HCT116 (cell line): ENCODE results near the gene SULT1C4. TPM values are rescaled to one million over a fixed set of nuclear protein-coding genes. Genes with fewer than 3 reads are reported as not detected.

Experiments
- ATAC-seq: fragments of 200-7000 bp; cut with Tn5 transposase; 2 replicates; pipeline ENCODE4 v1.9.1; 2020; ENCODE audit warnings: mild to moderate bottlenecking, moderate library complexity
- BruUV-seq: library from RNA; stranded (reverse); fragments of 400-500 nt; replicated peaks from 2 replicates; lab custom pipeline; 2021; lab: Mats Ljungman, UMichigan
- CTCF ChIA-PET: fragments of 300-600 bp; sonication (Branson Sonifier 250); formaldehyde crosslinking; loops from one replicate; lab custom pipeline; 2021; ENCODE audit warnings: antibody characterized with exemption; lab: Charles Lee
- POLR2A ChIA-PET: fragments of 300-600, 350-600 bp; sonication (Branson Sonifier 250); formaldehyde crosslinking; loops from one replicate; lab custom pipeline; 2021; ENCODE audit warnings: antibody characterized with exemption; lab: Charles Lee
- RAD21 ChIA-PET, 2 experiments: fragments of 300-600 bp; sonication (Branson Sonifier 250); formaldehyde crosslinking; loops; one replicate each; lab custom pipeline; 2023; ENCODE audit warnings: low total read pairs in 2 of 2; ENCODE audit not compliant: uncharacterized antibody in 2 of 2, unreplicated experiment in 2 of 2, low non-redundant PET in 1 of 2; lab: Charles Lee
- DNase-seq: peaks from one replicate; pipeline ENCODE4 v3.0.0-alpha.2; 2010; ENCODE audit warnings: low read depth, low spot score
- H2AFZ ChIP-seq: fragments of 200-600 bp; shearing (Covaris generic), sonication (generic); 2 replicates; pipeline ENCODE4 v1.6.1; 2017; ENCODE audit warnings: low read depth, mixed run types, mixed read lengths, antibody characterized with exemption, low read length; ENCODE audit not compliant: poor library complexity, severe bottlenecking
- H3K27ac ChIP-seq: 2 replicates; pipeline ENCODE4 v1.5.1; 2012; ENCODE audit warnings: low read depth, low read length
- H3K27me3 ChIP-seq: fragments of 200-600 bp; sonication (generic); 2 replicates; pipeline ENCODE4 v1.6.1; 2016; ENCODE audit warnings: mixed run types, low read length, mixed read lengths; ENCODE audit not compliant: insufficient read depth
- H3K36me3 ChIP-seq, 2 experiments: fragments of 200-500 bp in 1 of 2; fragments of 200-600 bp in 1 of 2; sonication (Bioruptor generic) in 1 of 2; sonication (generic) in 1 of 2; 2 replicates each; pipeline versions ENCODE4 v1.5.1 to v1.6.1; 2014 to 2016; ENCODE audit warnings: low read length in 2 of 2, inconsistent platforms in 1 of 2, mixed read lengths in 1 of 2, mixed run types in 1 of 2; ENCODE audit not compliant: insufficient read depth in 2 of 2, control insufficient read depth in 1 of 2
- H3K4me1 ChIP-seq, 2 experiments: fragments of 200-600 bp in 1 of 2; sonication (generic) in 1 of 2; 2 replicates each; pipeline versions ENCODE4 v1.5.1 to v1.6.1; 2012 to 2017; ENCODE audit warnings: low read length in 2 of 2, inconsistent platforms in 1 of 2, mild to moderate bottlenecking in 1 of 2, mixed read lengths in 1 of 2, mixed run types in 1 of 2, moderate library complexity in 1 of 2; ENCODE audit not compliant: insufficient read depth in 2 of 2, control insufficient read depth in 1 of 2
- H3K4me2 ChIP-seq: fragments of 200-600 bp; sonication (generic); 2 replicates; pipeline ENCODE4 v1.6.1; 2017; ENCODE audit warnings: mixed run types, low read length, mixed read lengths
- H3K4me3 ChIP-seq, 2 experiments: fragments of 200-600 bp in 1 of 2; sonication (generic) in 1 of 2; replicated peaks in 1 of 2; 2 replicates each; pipeline ENCODE4 v1.5.1; 2011 to 2016; ENCODE audit warnings: low read length in 2 of 2, control low read depth in 1 of 2, low read depth in 1 of 2, mild to moderate bottlenecking in 1 of 2, mixed read lengths in 1 of 2, mixed run types in 1 of 2
- H3K79me2 ChIP-seq: fragments of 200-600 bp; sonication (generic); 2 replicates; pipeline ENCODE4 v1.6.1; 2017; ENCODE audit warnings: mild to moderate bottlenecking, mixed run types, low read length, moderate library complexity, mixed read lengths; ENCODE audit not compliant: insufficient read depth
- H3K9ac ChIP-seq: fragments of 200-600 bp; sonication (generic); 2 replicates; pipeline ENCODE4 v1.6.1; 2016; ENCODE audit warnings: low read length, mixed read lengths
- H3K9me2 ChIP-seq: fragments of 200-600 bp; sonication (generic), shearing (Covaris generic); 2 replicates; pipeline ENCODE4 v1.6.1; 2017; ENCODE audit warnings: mixed run types, mild to moderate bottlenecking, moderate library complexity; ENCODE audit not compliant: insufficient read depth
- H3K9me3 ChIP-seq, 2 experiments: fragments of 200-500 bp in 1 of 2; fragments of 200-600 bp in 1 of 2; sonication (Bioruptor generic) in 1 of 2; sonication (generic) in 1 of 2; 2 replicates each; pipeline ENCODE4 v1.6.1; 2014 to 2017; ENCODE audit warnings: low read length in 2 of 2, mixed read lengths in 2 of 2, inconsistent platforms in 1 of 2, low read depth in 1 of 2, mild to moderate bottlenecking in 1 of 2, mixed run types in 1 of 2, moderate library complexity in 1 of 2; ENCODE audit not compliant: control insufficient read depth in 1 of 2, insufficient read depth in 1 of 2
- H4K20me1 ChIP-seq: fragments of 200-600 bp; sonication (generic), shearing (Covaris generic); 2 replicates; pipeline ENCODE4 v1.6.1; 2017; ENCODE audit warnings: mixed run types, mild to moderate bottlenecking, moderate library complexity; ENCODE audit not compliant: insufficient read depth
- ATF3 ChIP-seq: IDR thresholded peaks from 2 replicates; pipeline ENCODE4 v1.6.1; 2012
- CBX3 ChIP-seq: IDR thresholded peaks from 2 replicates; pipeline ENCODE4 v1.6.1; 2012; ENCODE audit warnings: low read depth
- CEBPB ChIP-seq: IDR thresholded peaks from 2 replicates; pipeline ENCODE4 v1.6.1; 2012; ENCODE audit warnings: low read depth
- CTCF ChIP-seq, 3 experiments: fragments of 200-600 bp in 1 of 3; sonication (generic) in 1 of 3; IDR thresholded peaks in 2 of 3; conservative IDR thresholded peaks in 1 of 3; 2 replicates each; pipeline ENCODE4 v1.5.1; 2012 to 2017; ENCODE audit warnings: low read depth in 2 of 3, low read length in 2 of 3, antibody characterized with exemption in 1 of 3, borderline replicate concordance in 1 of 3, control low read depth in 1 of 3, mild to moderate bottlenecking in 1 of 3, mixed read lengths in 1 of 3, mixed run types in 1 of 3, moderate library complexity in 1 of 3; ENCODE audit not compliant: insufficient read depth in 1 of 3
- EZH2 ChIP-seq: fragments of 200-600 bp; sonication (generic); IDR thresholded peaks from 2 replicates; pipeline ENCODE4 v1.6.1; 2017; ENCODE audit warnings: antibody characterized with exemption, mixed run types
- EZH2phosphoT487 ChIP-seq: fragments of 200-600 bp; IDR thresholded peaks from 2 replicates; pipeline ENCODE4 v1.6.1; 2018; ENCODE audit warnings: antibody characterized with exemption, borderline replicate concordance
- FOSL1 ChIP-seq: IDR thresholded peaks from 2 replicates; pipeline ENCODE4 v1.6.1; 2012; ENCODE audit warnings: low read depth
- POLR2A ChIP-seq: IDR thresholded peaks from 2 replicates; pipeline ENCODE4 v1.7.0; 2011; ENCODE audit warnings: borderline replicate concordance; ENCODE audit not compliant: insufficient read depth, insufficient read length; ENCODE audit errors: extremely low read depth
- REST ChIP-seq: IDR thresholded peaks from 2 replicates; pipeline ENCODE4 v1.6.1; 2012; ENCODE audit warnings: low read depth
- SIN3A ChIP-seq: IDR thresholded peaks from 2 replicates; pipeline ENCODE4 v1.6.1; 2012; ENCODE audit warnings: low read depth
- YY1 ChIP-seq: IDR thresholded peaks from 2 replicates; pipeline ENCODE4 v1.6.1; 2011; ENCODE audit warnings: low read length, low read depth, moderate library complexity, mild to moderate bottlenecking; ENCODE audit not compliant: insufficient replicate concordance; ENCODE audit errors: extremely low read depth
- ZBTB33 ChIP-seq: IDR thresholded peaks from 2 replicates; pipeline ENCODE4 v1.6.1; 2011; ENCODE audit warnings: mild to moderate bottlenecking, low read length, moderate library complexity; ENCODE audit not compliant: insufficient replicate concordance; ENCODE audit errors: extremely low read depth
- ZFX ChIP-seq: fragments of 450-650 bp; IDR thresholded peaks from 2 replicates; pipeline ENCODE4 v1.6.1; 2017
- ZNF274 ChIP-seq: fragments of 200-500 bp; sonication (Bioruptor generic); IDR thresholded peaks from 2 replicates; pipeline ENCODE4 v1.6.1; 2014; ENCODE audit warnings: mild to moderate bottlenecking, low read depth, low read length, inconsistent platforms
- intact Hi-C: fragments of 100-400 bp; cut with micrococcal nuclease; formaldehyde crosslinking; loops from 2 replicates; pipeline ENCODE4 v1.10.0; 2022
- total RNA-seq: library from RNA; stranded (reverse); gene quantifications from one replicate; pipeline ENCODE4 v1.2.1, GENCODE V29; 2021; ENCODE audit not compliant: unreplicated experiment

The SULT1C4 gene
- total RNA-seq, 1 experiment from 2014 or later, result not detected

- no peaks in the 10 kb centered on the region for H3K79me2 ChIP-seq
- ATAC-seq, result no peak
- H4K20me1 ChIP-seq, result no peaks in the 10 kb centered on the region
- no peak overlapping the region for H3K9ac ChIP-seq
- no peak for TF ChIP-seq ZFX
- no peak for TF ChIP-seq ATF3
- TF ChIP-seq ZBTB33, result no peak
- TF ChIP-seq ZNF274, result no peak
- no peak for TF ChIP-seq POLR2A
- no peak for TF ChIP-seq CEBPB
- no peak for TF ChIP-seq EZH2
- TF ChIP-seq FOSL1, result no peak
- TF ChIP-seq CBX3, result no peak
- no peak for TF ChIP-seq REST
- TF ChIP-seq CTCF (IDR thresholded peaks at IDR 0.05 in 2 of 3, conservative IDR thresholded peaks at IDR 0.05 in 1 of 3; ENCODE audit: borderline replicate concordance in 1 of 3, insufficient read depth in 1 of 3, low read depth in 2 of 3, low read length in 2 of 3), result no peak
- no peak for TF ChIP-seq EZH2phosphoT487
- TF ChIP-seq SIN3A, result no peak
- TF ChIP-seq YY1, result no peak
- BruUV-seq, result no TSS peak
- peaks cover 5 to 8% of the 10 kb centered on the region in 2 experiments; a peak in 2 of 4 replicates for H3K9me3 ChIP-seq
- POLR2A ChIA-PET, result no interaction called here
- no peak overlapping the region for H3K4me2 ChIP-seq
- H3K4me1 ChIP-seq, result no peaks in the 10 kb centered on the region
- intact Hi-C loops, result no loop called here
- H3K27me3 ChIP-seq, result no peaks in the 10 kb centered on the region
- RAD21 ChIA-PET, result no interaction called here
- no peak overlapping the region for H2AFZ ChIP-seq
- DNase-seq, result no peak
- H3K9me2 ChIP-seq, result no peaks in the 10 kb centered on the region
- CTCF ChIA-PET, result no interaction called here
- H3K27ac ChIP-seq, result no peak overlapping the region
- H3K36me3 ChIP-seq, result no peaks in the 10 kb centered on the region
- no peak overlapping the region for H3K4me3 ChIP-seq
Measured at GRCh38 chr2:108403494-108403893, 25.7 kb downstream of the SULT1C4 start.
